AG08395 (cell line): ENCODE results near the gene ITPKC.
"Not testable (repeated sequence)": the region's sequence is repeated elsewhere in the genome, so short reads cannot be mapped to it uniquely, and the experiment has no call there.

Source experiments
- DNase-seq: peaks from one replicate; pipeline ENCODE4 v3.0.0; 2012; ENCODE audit warnings: mixed read lengths, low spot score

ITPKC gene

GRCh38 chr19:40716031-40716481 is 856 bp upstream of the ITPKC start:
- DNase-seq: no peak

- DNase-seq: no peak
Measured at GRCh38 chr19:40717325-40717879, 490 bp downstream of the ITPKC start.

GRCh38 chr19:40717880-40718773 is 1.2 kb downstream of the ITPKC start:
- no peak for DNase-seq

GRCh38 chr19:40718774-40719391 is 2.0 kb downstream of the ITPKC start:
- peak; percentile 28 for DNase-seq

GRCh38 chr19:40719414-40719894 is 2.5 kb downstream of the ITPKC start:
- DNase-seq: no peak

GRCh38 chr19:40721140-40721486 is 4.2 kb downstream of the ITPKC start:
- DNase-seq: no peak

GRCh38 chr19:40721936-40722661 is 5.2 kb downstream of the ITPKC start:
- DNase-seq: no peak

- no peak for DNase-seq
Measured at GRCh38 chr19:40723661-40724254, 6.8 kb downstream of the ITPKC start.

- DNase-seq: no peak
Measured at GRCh38 chr19:40724315-40724714, 7.4 kb downstream of the ITPKC start.

GRCh38 chr19:40724855-40725254 is 7.9 kb downstream of the ITPKC start:
- no peak for DNase-seq

- no peak for DNase-seq
Measured at GRCh38 chr19:40726279-40726678, 9.4 kb downstream of the ITPKC start.

GRCh38 chr19:40730065-40730464 is 13.2 kb downstream of the ITPKC start:
- DNase-seq: not testable (repeated sequence)

GRCh38 chr19:40732304-40732703 is 15.4 kb downstream of the ITPKC start:
- DNase-seq: not testable (repeated sequence)

- DNase-seq: no peak
Measured at GRCh38 chr19:40733149-40733548, 16.2 kb downstream of the ITPKC start.

GRCh38 chr19:40735013-40735771 is 18.3 kb downstream of the ITPKC start:
- DNase-seq: no peak

GRCh38 chr19:40736661-40737060 is 19.7 kb downstream of the ITPKC start:
- no peak for DNase-seq

GRCh38 chr19:40737102-40737644 is 20.3 kb downstream of the ITPKC start:
- DNase-seq: no peak

- DNase-seq: no peak
Measured at GRCh38 chr19:40739030-40739839, 22.3 kb downstream of the ITPKC start.

GRCh38 chr19:40739871-40740703 is 23.2 kb downstream of the ITPKC start:
- DNase-seq: no peak
